ENCODE results near the gene PPP4R4.
"Not testable (repeated sequence)": the region's sequence is repeated elsewhere in the genome, so short reads cannot be mapped to it uniquely, and the experiment has no call there.

The PPP4R4 gene

GRCh38 chr14:94143711-94144110 lies 30.4 kb upstream of the PPP4R4 start:
- no peak for DNase-seq (ENCODE audit: low read depth)

DNA sequence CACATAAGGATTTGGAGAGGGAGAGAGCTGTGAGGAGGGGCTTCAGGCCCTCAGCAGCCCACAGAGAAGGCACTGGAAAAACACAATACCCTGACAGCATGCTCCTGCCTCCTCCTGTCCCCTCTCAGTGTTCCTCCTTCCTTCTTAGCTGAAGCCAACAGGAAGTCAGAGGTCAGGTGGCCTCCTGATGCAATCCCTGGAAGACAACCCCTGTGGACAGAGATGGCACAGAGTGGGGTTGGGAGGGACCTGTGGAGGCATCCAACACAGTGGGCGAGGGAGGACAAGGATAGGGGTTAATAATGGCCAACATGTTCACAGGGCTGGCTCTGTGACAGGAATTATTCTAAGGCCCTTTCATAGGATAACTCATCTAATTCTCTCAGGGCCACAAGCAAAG lies 29.4 kb upstream of the PPP4R4 start:
- DNase-seq (ENCODE audit: low read depth), result no peak

DNA sequence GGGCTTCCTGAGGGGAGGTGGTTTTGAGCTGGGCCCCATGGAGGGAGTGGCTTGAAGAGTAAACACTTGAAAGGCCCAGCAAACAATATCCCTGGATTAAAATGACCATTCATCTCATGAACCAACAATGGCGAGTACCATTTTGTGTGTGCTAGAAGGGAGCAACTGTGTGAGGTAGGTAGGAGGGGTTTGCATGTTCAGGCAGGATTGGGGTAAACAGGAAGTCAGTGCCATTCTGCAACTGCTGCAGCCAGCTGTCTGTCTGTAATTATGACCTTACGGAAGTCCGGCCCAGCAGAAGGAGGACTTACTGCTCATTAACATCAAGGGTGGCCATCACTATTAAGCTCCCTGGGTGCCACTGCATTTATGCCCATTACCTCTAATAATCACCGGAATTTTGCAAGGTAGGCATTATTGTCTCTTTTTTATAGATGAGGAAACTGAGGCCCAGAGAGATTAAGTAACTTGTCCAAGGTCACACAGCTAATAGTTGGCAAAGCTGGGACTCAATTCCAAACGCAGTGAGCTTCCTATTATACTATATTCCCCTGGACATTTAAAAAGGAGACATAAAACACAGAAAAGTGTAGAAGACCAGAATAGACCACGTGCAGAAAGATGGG lies 28.1 kb upstream of the PPP4R4 start:
- DNase-seq (ENCODE audit: low read depth), result no peak

DNA sequence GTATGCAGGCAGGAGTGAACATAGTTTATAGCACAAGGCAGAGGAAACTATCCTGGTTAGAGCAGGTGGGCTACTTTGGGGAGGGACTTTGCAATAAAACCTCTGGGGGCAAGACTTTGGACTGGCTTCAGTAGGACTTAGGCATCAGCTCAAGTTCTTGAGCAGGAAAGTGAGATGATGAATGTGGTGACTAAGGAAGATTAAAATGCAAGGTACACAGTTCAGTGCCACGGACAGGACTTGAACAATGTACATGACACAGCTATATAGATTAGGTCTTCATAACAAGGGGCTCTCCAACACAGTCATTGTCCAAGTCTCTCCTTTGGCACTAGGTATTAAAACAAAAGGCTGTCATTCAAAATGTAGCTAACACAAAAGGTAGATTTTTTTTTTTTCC lies 21.4 kb upstream of the PPP4R4 start:
- no peak for DNase-seq (ENCODE audit: low read depth)

- no peak for DNase-seq (ENCODE audit: low read depth)
These were observed 20.3 kb upstream of the PPP4R4 start for GRCh38 chr14:94153750-94154342.

DNA sequence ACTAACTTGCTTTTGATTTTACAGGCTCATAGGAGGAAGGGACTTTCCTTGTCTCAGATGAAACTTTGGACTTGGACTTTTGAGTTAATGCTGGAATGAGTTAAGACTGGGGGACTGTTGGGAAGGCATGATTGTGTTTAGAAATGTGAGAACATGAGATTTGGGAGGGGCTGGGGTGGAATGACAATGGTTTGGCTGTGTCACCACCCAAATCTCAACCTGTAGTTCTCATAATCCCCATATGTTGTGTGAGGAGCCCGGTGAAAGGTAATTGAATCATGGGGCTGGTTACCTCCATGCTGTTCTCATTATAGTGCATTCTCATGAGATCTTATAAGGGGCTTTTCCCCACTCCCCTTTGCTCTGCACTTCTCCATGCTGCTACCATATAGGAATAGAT lies 18.0 kb upstream of the PPP4R4 start:
- not testable (repeated sequence) for DNase-seq (ENCODE audit: low read depth)

GRCh38 chr14:94157197-94157596 lies 16.9 kb upstream of the PPP4R4 start:
- DNase-seq (ENCODE audit: low read depth), result no peak

GRCh38 chr14:94158239-94158883 lies 15.8 kb upstream of the PPP4R4 start:
- DNase-seq (ENCODE audit: low read depth), result no peak

GRCh38 chr14:94161058-94161457 lies 13.1 kb upstream of the PPP4R4 start:
- DNase-seq (ENCODE audit: low read depth), result no peak

GRCh38 chr14:94161981-94162380 lies 12.1 kb upstream of the PPP4R4 start:
- DNase-seq (ENCODE audit: low read depth), result no peak

DNA sequence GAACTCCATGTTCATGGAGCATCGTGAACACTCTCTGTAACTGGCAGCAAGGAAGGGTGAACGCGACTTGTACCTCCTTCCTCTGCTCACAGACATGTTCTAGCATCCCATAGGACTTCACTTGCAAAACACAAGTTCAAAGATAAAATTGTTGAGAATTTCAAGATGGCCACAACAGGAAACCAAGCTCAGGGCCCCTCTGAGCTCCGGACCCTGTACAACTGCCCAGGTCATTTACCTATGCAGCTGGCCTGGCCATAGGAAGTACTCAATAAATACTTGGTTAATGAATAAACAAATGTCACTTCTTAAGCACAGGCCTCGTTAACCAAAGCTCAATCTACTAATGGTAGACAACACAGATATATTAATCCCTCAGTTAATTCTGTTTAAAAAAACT lies 11.7 kb upstream of the PPP4R4 start:
- no peak for DNase-seq (ENCODE audit: low read depth)

GRCh38 chr14:94163796-94164195 lies 10.3 kb upstream of the PPP4R4 start:
- DNase-seq (ENCODE audit: low read depth), result no peak

DNA sequence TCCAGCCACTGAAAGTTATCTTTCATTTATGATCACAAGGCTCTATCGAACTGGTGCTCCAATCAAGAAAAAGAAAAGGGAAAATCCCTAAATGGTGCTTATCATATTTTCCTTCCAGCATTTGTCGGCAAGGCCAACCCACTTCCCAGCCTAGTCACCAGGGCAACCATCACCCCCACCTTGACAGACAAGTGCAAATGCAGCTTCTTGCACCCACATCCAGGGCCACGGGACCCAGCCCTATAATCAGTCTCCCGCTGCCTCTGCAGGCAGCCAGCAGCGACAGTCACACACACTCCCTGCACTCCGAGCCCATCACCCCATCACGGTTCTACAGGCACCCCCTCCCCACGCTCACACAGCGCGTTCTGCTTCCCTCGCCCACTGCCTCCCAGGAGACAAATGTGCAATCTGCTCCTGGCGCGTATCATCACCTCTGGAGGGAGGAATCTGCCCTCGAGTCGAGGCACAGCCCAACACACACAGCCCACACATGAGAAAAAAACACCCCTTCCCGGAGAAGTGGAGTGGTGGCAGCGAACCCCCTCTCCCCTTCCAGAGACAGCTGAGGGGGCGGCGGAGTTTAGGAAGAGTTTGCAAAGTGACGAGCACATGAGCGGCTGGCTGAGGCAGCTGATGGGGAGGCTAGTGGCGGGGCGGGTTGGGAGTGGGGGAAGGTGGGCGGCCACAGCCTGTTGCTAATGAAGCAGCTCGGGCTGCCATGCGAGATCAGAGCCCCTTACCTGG lies 9.3 kb upstream of the PPP4R4 start:
- DNase-seq (ENCODE audit: low read depth), result no peak

DNA sequence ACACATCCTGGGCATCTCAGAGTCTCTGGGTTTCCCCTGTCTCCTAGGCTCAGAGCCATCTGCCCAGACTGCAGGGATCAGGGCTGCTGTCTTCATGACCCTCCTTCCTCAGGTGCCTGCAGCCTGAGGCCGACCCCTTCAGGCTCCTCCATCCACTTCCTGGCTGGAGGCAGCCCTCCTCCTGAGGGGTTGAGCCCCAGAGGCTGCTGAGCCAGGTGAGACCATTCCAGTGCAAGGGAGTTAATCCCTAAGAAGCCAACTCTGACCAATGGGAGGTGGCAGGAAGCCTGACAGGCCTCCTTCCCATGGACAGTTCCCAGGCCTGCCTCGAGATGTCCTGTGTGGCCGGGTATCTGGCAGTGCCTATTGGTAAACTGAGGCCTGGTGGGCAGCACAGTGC lies 8.4 kb upstream of the PPP4R4 start:
- DNase-seq (ENCODE audit: low read depth), result no peak

DNA sequence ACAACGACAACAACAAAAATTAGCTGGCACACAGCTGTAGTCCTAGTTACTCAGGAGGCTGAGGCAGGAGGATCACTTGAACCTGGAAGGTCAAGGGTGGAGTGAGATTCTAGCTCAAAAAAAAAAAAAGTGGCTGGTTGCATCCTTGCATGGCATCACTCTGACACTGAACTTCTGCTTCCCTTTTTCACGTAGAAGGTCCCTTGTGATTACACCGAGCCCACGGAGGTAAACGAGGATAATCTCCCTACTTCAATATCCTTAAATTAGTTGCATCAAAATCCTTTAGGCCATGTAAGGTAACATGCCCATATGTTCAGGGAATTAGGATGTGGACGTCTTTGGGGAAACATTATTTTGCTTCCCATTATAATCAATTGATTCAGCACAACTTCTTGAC lies 4.0 kb upstream of the PPP4R4 start:
- DNase-seq (ENCODE audit: low read depth), result no peak

DNA sequence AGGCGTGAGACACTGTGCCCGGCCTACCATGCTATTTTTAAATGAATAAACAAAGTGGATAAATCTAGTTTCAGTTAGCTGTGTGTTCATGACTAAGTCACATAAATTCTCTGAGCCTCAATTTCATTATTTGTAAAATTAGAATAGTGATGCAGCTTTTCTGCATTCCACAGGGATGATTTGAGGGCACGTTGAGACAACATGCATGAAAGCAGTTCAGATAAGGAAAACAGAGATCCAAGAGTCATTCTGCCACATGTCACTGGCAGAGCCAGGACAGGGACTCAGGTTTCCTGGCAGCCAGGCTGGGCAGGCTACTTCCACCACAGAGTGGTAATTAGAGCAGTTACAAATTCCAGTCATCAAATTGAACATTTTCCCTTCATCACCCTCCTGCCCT lies 2.9 kb upstream of the PPP4R4 start:
- DNase-seq (ENCODE audit: low read depth), result no peak

GRCh38 chr14:94172545-94172944 lies 1.6 kb upstream of the PPP4R4 start:
- DNase-seq (ENCODE audit: low read depth), result no peak

DNA sequence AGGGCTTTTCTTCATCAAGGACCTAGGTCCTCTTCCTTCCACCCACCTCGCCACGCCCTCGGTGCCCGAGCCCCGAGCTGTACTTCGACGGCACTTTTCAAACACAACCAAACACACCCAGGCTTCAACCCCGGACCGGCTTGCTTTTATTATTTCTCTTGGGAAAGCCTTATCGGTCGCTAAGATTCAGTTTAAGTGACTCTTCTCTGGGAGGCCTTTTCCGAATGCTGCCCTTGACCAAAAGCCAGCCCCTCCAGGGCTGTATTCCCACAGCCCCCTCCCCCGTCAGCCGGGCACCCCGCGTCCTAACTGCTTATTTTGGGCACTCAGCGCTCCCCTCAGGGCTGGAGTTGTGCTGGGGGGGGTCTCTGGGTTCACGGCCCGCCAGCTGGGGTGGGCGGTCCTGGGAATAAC lies 644 bp upstream of the PPP4R4 start:
- peak; percentile 6 for DNase-seq (ENCODE audit: low read depth)

DNA sequence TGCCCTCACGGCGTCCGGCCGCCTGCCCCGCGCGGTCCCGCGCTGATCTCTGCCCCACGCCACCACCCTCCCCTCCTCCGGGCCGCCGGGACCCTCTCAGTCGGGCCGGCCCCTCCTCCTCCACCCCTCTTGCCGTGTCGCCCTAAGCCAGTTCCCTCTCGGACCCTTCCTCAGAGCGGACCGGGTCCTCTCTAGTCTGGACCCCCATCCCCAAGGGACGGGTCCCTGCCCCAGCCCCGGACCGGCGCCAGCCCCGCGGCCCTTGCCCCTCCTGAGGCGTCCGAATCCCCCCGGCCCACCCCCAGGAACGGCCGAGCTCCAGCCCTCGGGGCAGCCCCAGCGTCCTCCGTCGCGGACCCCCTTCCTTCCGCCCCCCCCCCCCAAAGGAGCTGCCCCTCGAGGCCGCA lies 485 bp downstream of the PPP4R4 start:
- DNase-seq (ENCODE audit: low read depth), result no peak

DNA sequence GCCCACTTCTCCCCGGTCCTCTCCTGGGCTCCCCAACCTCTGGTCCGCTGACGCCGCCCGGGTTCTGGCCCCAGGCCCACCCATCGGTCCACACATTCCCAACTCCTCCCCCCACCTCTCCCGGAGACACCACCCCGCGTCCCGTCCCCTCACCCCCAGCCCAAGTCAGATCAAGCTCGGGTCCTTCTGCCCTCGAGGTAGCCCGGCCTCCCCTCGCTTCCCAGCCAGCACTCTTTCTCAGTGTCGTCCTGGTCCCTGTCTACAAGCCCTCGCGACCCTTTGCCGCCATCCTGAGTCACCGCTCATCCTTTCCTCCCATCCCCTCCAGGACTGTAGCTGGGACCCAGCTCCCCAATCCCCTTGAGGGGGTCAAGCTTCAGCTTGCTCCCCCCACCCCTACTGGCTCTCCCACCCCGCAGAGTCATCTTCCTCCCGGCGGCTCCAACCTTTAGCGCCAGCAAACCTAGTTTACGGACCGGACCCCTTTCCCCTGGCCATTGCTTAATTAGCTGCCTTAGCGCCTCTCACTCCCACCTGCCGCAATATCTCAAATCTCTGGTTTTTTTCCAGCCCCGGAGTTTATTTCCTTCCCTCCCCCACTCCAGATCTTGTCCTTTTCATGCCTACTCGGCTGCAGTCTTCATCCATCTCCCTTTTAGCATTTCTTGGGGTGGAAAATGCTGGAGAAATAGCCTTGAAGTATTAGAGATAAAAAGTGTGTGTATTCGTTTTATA lies 1.1 kb downstream of the PPP4R4 start:
- DNase-seq (ENCODE audit: low read depth), result peak; percentile 4

GRCh38 chr14:94175747-94176146 lies 1.6 kb downstream of the PPP4R4 start:
- DNase-seq (ENCODE audit: low read depth), result no peak

GRCh38 chr14:94176808-94177207 lies 2.7 kb downstream of the PPP4R4 start:
- DNase-seq (ENCODE audit: low read depth), result no peak
